AML-193 (cell line): ENCODE measurements around the gene UBE2O.

Source experiments
- DNase-seq, 2 experiments: peaks; one replicate each; lab custom pipeline; 2025; lab: John Stamatoyannopoulos, UW

The UBE2O gene

DNA sequence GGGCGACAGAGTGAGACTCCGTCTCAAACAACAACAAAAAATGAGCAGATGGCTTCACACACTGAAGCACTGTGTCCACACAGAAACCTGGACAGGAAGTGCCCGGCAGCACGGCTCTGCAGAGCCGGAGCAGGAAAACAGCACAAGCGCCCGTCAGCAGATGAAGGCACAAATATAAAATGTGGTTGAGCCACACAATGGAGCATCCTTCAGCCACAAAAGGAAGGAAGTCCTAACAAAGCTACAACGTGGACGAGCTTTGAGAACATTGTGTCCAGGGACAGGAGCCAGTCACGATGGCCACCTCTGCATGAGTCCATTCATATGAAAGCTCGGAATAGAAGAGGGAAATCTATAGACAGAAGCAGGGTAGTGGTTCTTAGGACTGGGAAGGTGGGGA, 32.6 kb upstream of the UBE2O start:
- DNase-seq, result no peak

DNA sequence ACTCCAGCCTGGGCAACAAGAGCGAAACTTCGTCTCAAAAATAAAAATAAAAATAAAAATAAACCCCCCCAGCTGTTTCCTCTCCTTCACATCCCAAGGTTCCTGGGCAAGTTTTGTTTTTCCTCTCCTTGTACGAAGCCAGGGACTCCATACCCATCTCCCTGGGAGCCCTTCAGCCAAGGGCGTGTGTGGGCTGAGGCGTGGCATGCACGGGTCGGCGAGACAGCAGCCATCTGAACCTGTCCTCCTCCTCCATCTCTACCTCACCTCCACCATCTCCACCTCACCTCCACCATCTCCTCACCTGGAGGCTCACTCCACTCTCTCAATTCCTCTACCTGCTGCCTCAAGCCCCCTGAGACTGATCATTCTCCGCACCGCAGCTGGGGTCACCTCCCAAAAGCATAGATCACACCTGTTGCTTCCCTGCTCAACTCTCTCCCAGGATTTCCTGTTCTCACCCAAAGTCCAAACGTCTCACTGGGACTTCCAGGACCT, 31.3 kb upstream of the UBE2O start:
- DNase-seq, result no peak

DNA sequence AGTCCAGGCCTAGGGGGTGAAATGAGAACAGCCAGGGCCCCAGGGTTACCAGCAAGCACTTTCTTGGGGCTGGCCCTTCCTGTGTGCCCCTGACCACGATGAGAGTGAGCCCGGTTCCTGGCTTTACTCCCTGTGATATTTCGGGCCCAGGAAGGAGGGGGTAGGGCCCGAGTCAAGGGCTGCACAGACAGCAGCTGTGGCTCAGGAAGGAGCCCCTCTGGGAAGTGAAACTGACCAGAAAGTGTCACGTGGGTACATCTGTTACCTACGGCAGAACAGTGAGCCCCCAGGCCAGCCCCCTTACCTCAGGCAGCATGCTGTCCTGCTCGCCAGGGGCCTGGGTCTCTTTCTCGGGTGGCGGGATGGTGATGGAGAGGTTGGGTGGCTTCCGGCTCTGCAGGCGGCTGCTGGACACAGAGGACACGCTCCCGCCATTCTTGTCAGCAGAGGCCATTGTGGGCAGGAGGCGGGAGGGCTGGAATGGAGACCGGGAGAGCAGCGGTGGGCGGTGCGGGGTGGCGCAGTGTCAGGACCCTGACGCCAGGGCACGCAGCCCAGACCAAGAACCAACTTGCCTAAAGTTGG, 28.2 kb upstream of the UBE2O start:
- no peak for DNase-seq

DNA sequence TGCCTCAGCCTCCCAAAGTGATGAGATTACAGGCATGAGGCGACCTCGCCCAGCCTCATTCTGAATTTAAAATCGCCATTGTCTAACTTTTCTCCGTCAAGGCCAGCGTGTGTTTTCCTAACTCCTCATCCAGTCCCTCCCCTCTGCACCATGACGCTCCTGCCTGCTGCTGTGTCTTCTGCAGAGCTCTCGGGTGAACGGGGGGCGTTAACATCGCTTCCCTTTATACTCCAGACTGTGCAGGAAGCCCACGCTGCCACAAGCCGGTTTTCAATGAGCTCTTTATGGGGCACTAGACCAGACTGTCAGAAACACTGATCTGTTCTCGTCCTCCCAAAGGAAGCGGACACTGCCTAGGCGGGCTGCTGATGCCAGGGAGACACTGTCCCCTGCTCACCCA, 27.7 kb upstream of the UBE2O start:
- no peak for DNase-seq

DNA sequence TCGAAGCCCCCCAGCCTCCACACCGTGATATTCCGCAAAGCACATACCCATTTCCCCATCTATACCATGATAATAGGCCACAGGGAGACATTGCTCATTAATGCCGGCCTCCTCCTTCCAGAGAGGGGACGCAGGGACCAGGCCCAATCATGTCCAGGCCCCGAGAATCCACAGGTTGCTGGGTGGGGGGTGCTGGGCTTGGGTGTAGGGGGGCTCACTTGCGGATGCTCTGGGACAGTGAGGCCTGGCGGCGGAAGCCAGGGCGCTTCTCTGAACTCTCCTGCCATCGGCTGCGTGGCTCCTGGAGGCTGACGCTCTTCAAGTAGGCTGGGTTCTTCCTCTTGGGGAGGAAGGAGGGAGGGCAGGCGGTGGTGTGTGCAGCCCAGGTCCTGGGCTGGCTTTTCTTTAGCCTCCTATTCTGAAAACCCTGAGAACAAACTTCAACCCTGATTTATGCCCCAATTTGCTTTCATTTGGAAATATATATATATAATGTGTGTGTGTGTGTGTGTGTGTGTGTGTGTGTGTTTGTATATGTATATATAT, 26.6 kb upstream of the UBE2O start:
- DNase-seq, result no peak

DNA sequence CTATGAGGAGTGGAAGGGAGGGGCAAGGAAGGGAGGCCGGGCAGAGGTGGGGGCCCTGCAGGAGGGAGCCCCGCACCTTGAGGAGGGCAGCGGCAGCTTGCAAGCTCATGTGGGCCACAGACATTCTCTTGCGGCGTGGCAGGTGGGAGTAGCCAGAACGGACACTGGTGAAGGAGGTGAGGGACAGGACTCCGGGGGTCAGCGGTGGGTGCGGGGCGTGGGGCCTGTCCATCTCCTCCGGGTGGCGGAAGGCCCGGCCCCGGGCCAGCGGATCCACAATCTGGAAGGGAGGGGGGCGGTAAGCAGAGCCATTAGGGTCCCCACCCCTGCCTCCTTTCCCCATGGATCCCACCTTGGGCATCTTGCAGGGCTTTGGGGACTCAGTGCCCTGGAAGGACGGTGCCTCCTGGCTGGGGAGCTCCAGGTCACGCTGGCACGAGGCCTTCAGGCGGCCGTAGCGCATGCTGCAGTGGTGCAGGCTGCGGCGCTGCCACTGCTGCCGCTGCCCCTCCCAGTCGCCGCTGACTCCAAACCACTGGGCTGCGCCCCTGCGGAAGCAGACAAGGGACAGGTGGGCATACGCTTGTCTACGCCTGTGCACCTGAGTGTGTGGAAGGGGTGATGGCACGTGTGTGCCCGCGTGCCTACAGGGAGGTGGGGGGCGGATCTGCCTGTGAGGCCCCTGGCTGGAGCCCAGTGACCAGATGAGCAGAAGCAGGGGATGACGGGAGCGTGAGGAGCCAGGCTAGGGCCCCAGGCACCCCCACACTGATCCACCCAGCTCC, 26.0 kb upstream of the UBE2O start:
- no peak for DNase-seq

DNA sequence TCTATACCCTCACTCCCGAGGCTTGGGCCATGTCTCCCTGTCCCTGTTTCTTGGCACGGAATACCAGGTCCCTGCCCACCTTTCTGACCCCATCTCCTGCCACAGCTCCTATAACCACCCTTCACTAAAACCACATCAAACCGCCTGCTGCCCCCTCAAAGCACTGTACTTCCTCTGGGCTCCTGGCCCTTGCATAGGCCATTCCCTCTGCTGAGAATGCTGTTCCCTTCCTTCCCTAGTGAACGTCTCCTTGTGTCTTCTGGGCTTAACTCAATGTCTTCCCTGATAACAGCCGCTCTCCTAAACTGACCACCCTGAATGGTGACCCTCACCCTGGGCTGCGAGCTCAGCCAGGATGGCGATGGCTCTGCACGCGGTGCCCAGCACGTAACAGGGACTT, 25.1 kb upstream of the UBE2O start:
- no peak for DNase-seq

DNA sequence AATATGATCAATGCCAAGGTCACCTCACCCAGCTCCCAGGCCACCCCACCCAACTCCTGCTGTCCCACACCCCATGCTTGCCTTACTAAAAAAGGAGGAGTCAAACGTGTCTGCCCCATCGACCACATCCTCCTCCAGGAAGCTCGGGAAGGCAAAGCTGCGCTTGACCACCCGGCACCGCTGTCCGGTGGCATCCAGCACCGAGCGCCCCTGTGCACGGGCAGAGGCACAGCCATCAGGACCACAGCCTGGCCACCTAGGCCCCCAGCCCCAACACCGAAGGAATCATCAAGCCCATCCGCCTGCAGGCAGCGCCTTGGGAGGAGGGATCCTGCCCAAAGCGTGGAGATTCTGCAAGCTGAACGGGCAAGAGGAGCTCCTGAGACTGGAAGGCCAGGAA, 24.6 kb upstream of the UBE2O start:
- DNase-seq, result no peak

DNA sequence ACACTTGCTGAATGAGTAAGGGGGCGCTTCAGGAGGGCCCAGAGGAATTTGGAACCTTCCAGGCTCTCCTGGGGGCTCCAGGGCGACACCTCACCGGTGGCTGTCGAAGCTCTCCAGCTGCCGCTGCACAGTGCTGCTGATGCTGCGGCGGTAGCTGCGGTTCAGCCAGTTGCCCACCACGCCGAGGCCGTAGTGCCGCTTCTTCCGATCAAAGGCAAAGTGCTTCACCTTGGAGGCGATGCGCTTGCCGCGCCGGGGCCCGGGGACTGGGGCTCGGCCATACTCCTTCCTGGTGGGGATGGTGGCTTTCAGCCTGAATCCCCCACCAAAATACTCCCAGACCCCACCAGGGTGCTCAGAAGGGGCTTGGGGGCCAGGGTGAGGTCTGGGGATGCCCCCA, 23.8 kb upstream of the UBE2O start:
- no peak for DNase-seq

DNA sequence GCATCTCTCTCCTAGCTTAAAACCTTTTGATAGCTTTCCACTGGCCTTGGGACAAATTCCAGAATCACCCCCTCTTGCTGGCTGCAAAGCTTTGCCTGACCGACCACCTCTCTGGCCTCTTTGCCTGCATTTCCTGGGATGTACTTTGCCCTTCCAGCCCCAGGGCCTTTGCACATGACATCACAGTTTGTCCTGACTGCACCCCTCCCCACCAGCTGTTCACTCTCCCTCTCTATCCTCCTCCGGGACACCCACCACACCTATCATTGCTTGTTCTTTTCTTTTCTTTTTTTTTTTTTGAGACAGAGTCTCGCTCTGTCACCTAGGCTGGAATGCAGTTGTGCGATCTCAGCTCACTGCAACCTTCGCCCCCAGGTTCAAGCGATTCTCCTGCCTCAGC, 22.4 kb upstream of the UBE2O start:
- DNase-seq, result no peak

DNA sequence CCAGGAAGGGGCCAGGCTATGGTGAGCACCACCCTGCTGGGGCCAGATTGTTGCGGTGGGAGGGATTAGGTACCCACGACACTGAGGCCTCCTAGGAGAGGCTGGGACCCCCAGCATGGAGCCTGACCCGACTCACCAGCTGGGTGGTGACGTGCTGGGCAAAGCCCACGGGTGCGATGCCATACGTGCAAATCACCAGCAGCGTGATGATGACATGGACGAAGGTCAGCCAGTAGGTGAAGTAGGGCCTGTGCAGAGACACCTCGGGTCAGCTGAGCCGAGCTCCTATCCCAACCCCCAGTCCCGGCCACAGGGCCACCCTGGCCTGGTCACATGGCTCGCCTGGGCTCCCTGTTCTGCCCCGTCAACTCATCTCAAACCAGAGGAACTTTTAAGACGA, 21.9 kb upstream of the UBE2O start:
- no peak for DNase-seq

DNA sequence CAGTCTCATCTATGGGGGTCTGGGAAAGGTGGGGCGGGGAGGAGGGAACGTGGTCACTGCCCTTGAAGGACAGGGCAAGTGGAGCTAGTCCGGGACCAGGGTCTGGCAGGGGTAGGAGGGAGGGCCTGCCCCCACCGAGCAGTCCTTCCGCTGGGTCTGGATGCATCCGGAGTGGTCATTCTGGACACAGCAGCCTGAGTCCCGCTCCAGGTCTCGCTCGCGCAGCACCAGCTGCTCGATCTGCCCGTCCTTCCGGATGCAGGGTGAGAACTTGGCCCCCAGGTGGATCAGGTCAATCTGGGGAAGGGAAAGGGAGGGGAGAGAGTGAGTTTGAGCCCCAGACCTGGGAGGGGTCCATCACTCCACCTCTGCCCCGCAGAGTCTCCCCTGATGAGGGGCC, 21.3 kb upstream of the UBE2O start:
- no peak for DNase-seq

DNA sequence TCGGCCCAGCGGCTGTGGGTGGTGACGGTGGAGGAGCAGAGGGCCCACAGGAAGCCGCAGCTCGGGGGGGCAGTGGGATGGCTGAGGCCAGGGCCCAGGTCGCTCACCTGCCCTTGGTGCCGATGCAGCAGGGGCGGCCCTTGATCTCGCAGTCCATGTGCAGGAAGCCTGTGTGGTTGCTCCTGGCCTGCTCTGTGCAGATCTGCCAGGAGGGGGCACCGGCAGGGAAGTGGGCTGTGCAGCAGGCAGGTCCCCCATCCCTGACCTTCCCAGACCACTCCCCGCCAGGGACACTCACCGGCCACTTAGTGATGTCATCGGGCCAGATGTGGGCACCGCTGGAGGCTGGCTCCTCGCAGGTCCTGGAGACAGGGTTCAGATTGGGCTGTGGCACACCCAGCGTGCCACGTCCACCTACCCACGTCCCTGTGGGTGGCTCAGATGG, 20.6 kb upstream of the UBE2O start:
- no peak for DNase-seq

DNA sequence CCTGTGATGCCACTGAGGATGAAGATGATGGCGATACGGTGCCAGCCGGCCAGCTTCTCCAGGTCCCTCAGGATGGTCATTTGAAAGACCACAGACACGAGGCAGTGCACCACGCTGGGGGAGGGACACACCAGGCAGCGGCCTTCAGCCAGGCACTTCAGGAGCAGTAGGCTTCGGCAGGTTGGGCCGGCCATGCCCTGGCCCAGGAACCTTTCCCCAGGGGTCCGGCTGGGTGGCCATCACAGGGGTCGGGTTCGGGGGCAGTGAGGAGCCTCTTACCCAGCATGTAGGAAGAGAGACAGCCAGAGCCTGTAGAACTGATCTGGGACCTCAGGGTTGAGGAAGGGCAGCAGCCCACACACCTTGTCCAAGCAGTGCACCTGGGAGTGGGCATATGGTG, 19.8 kb upstream of the UBE2O start:
- no peak for DNase-seq

DNA sequence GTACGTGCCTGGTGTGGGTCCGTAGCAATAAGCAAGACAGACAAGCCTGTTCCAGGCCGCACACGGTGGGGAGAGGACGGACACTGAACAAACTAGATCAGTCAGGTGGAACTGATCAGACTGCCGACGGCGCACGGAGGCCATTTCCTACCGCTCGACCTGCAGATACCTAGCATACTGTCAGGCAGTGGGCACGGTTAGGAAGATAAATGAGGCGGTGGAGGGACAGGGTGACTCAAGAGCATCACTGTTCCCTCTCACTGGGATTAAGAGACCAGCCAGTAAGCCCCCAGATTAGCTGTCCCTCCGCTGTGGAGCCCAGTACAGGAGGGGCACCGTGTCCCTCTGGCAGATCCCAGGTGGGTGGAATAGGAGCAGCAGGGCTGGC, 19.3 kb upstream of the UBE2O start:
- no peak for DNase-seq

DNA sequence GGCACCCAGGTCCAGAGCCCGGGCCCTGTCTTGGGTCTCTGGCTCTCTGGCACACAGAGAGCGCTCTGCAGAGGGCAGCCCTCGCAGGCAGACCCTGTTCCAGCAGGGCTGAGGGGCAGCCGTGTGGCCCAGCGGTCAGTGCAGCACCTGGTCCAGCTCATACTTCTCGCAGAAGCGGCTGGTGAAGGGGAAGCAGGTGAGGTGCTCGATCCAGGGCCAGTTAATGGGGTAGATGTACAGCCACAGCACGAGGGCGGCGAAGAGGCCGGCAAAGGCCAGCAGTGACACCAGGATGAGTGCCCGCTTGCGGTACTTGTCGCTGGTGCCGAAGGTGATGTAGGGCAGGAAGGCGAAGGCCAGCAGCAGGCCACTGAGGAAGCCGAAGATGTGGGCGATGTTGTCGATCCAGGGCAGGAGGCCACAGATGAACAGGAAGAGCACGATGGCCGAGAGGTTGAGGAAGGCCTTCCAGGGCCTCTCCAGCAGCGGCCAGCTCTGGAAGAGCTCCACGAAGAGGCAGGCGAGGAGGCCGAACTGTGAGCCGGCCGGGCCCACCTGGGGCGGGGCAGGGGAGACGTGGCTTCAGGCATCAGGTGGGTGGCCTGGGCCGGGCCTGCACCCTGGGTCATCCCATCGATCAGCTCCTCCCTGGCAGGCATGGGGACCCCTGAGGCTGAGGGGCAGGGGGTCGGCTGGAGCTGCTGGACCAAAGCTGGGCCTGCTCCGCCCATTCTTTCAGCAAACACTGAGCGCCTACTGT, 18.7 kb upstream of the UBE2O start:
- DNase-seq, result no peak

DNA sequence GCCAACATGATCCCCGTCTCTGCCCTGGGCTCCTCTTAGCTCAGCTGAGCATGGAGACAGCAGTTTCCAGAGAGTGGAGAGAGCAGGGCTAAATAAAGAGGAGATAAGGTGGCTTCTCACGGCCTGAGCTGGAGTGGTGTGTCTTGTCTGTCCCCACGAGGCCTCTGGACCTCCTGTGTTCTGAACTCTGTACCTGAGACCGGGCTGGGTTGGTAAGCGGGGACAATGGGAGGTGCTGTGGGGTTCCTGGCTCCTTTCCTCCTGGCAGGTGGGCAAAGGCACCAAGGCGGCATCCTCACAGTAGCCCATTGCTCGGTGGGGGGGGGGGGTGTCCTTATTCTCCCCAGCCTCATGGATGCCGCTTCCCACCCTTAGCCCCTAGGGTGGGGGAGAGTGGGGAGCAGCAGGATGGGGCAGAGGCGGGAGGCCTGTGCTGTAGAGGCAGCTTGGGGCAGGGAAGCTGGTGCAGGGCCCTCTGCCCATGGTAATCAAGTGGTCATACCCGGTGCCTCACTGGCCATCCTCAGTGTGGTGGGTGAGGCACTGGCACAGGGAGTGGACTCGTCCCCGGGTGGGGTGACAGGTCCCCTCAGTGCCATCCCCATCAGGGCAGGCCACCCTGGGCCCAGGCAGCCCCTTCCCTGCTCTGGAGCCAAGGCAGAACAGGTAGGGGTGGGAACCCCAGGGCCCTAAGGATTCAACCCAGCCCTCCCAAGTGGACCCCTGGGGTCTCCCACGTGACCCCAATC, 17.2 kb upstream of the UBE2O start:
- DNase-seq, result no peak

DNA sequence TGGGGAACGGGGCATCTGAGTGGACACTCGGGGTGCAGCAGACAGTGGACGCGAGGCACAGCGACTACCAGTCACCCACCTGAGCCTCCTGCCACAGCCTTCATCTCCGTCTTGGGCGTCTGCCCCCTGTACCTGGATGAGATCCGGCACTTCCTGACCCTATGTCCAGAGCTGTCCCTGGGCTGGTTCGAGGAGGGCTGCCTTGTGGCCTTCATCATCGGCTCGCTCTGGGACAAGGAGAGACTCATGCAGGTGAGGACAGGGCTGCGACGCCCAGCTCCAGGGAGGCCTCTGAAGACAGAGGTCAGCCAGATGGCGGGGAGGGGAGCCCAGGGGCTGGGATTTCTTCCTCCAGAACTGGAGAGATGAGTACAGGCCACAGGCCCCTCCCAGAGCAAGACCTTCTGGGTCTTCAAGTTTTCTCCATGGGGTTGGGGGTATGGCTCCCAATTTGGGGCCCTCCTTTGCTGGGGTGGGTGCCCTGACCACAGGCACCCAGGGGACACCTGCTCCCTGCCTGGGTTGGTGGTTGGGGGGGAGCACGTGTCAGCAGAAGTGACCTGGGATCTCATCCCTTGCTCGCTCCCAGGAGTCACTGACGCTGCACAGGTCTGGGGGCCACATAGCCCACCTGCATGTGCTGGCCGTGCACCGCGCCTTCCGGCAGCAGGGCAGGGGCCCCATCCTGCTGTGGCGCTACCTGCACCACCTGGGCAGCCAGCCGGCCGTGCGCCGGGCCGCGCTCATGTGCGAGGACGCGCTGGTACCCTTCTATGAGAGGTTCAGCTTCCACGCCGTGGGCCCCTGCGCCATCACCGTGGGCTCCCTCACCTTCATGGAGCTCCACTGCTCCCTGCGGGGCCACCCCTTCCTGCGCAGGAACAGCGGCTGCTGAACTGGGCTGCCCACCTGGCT, 16.4 kb upstream of the UBE2O start:
- no peak for DNase-seq

DNA sequence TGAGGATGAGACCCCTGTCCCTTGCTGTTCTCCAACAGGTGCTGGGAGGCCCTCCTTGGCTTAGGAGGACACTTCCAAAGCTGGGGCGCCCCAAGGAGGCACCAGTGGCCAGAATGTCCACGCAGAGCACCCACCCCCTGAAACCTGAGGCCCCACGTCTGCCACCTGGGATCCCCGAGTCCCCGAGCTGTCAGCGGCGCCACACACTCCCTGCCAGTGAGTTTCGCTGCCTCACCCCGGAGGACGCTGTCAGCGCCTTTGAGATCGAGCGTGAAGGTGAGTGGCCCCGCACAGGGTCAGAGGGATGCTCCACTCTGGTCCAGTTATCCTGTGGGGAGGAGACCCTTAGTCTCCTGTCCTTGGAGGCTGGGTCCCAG, 15.7 kb upstream of the UBE2O start:
- no peak for DNase-seq

DNA sequence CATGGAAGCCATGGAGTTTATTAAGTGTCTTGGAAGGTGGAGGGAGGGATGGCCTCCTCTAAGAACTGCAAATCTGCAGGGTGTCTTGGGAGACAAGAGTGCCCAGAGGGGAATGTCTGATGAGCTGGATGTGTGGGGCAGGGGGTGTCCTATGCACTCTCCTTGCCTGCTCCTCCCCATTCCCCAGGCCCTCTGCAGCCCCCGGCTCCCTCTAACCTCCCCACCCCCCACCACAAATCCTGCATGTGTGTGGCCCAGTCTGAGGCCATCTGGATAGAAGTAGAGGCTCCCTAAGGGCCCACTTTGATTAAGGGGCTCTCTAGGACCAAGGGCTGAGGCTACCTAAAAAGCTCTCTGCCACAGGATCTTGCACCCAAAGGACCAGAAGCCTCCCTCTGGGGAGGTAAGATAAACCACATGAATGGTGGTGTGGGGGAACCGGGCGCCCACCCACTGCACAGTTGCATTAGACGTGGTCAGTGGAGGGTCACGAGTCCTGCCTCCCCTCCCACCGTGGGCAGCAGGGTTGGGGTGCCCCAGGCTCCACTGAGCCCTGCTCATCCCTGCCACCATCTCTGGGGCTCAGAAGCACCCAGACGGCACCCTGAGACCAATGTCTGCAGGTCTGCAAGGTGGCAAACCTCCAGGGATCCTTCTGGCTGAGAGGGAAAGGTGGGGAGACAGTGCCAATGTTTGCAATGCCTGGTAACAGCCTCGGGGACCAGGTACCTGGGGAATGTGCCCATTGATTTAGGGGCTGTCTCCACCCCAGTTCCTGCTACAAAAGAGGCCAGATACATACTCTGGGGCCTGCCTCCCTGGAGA, 15.1 kb upstream of the UBE2O start:
- no peak for DNase-seq
